ENCODE data around the gene SCGB3A1. TPM values are rescaled to one million over a fixed set of nuclear protein-coding genes. Genes with fewer than 3 reads are reported as not detected.

Gene SCGB3A1
- total RNA-seq, 1 experiment from 2014 or later, result not detected

DNA sequence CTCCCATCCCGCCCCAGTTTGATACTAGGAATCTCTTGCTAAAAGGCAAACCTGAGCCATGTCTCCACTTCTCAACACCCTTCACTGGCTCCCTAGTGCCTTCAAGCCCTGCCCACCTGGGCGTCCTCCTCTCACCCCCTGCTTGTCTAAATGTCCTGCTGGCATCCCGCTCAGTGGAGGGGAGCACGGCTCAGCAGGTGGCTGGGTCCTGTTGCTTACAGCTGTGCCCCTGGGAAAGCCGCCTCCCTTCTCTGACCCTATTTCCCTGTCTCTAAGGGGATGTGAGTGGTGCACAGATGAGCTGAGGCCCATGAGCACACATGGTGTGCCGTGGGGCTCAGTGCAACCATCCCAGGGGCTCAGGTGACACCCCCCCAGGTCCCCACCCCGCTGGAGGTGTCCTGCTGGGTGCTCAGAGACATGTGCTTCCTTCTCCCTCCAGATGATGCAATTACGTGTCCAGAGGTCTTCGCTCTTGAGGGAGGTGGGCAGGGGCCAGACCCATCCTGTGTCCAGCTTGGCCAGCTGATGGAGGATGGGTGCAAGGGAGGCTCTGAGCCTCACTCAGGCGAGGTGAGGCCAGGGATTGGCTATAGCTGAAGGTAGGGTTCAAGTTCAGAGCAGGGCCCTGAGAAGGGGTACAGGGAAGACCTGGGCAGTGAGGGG is 34.0 kb upstream of the SCGB3A1 start:
- no peak overlapping the region for H3T11ph ChIP-seq (ENCODE audit: low read length)
- H3K9ac ChIP-seq (ENCODE audit: extremely low read depth, insufficient read length, low read length), result no peak overlapping the region
- no peak overlapping the region for H2BK5ac ChIP-seq (ENCODE audit: insufficient read length, low read length)
- H3K36me3 Mint-ChIP-seq (ENCODE audit: insufficient read depth in 1 of 3, low read depth in 3 of 3), result no peaks in the 10 kb centered on the region; a peak in 1 of 7 replicates
- H3K79me2 ChIP-seq (ENCODE audit: insufficient read depth, low read length), result no peaks in the 10 kb centered on the region
- no peak overlapping the region for H2BK12ac ChIP-seq (ENCODE audit: insufficient read length, low read depth, low read length)
- H2BK20ac ChIP-seq (ENCODE audit: low read depth, low read length, poor library complexity, severe bottlenecking), result no peak overlapping the region
- H3K4me1 Mint-ChIP-seq, result peaks cover 2 to 3% of the 10 kb centered on the region in 2 experiments; a peak in 1 of 4 replicates
- peak overlapping the region in 2 of 3 experiments; percentile 39 to 94; a peak in 2 of 7 replicates for H3K27ac Mint-ChIP-seq
- H3K56ac ChIP-seq (ENCODE audit: insufficient read length, low read depth, low read length), result no peak overlapping the region
- no peak overlapping the region for H3K4me3 Mint-ChIP-seq
- H3K14ac ChIP-seq (ENCODE audit: insufficient read depth, low read length), result no peak overlapping the region
- no CpG with 5 or more reads among the region's 10 CpGs for WGBS (ENCODE audit: extremely low coverage, insufficient read length, low lambda C conversion rate)
- H2BK15ac ChIP-seq (ENCODE audit: low read depth, low read length), result no peak overlapping the region
- H3K18ac ChIP-seq (ENCODE audit: insufficient read length, low read depth, low read length), result no peak overlapping the region
- DNase-seq, result no peak
- H3K27me3 Mint-ChIP-seq (ENCODE audit: low read depth), result peaks cover 5% of the 10 kb centered on the region; the same call in 1 of the 2 replicates
- no peak overlapping the region for H3K27ac ChIP-seq (ENCODE audit: insufficient read length, low read depth, low read length)
- no peaks in the 10 kb centered on the region for H3K9me3 Mint-ChIP-seq
- no peak overlapping the region for H2AK5ac ChIP-seq (ENCODE audit: insufficient read length, low read length)
- no peaks in the 10 kb centered on the region for H3K79me1 ChIP-seq (ENCODE audit: insufficient read depth, low read depth, low read length, poor library complexity, severe bottlenecking)
- no peaks in the 10 kb centered on the region for H3K27me3 ChIP-seq (ENCODE audit: insufficient read depth, low read length)
- H2BK120ac ChIP-seq (ENCODE audit: low read depth, low read length, poor library complexity, severe bottlenecking), result no peak overlapping the region
- no peak overlapping the region for H4K5ac ChIP-seq (ENCODE audit: insufficient read length, low read depth, low read length)
- H3K4me2 ChIP-seq (ENCODE audit: insufficient read depth, insufficient read length, low read length), result no peak overlapping the region
- no peak overlapping the region for H4K91ac ChIP-seq (ENCODE audit: insufficient read length, low read depth, low read length)
- TF ChIP-seq, protein P1, sequence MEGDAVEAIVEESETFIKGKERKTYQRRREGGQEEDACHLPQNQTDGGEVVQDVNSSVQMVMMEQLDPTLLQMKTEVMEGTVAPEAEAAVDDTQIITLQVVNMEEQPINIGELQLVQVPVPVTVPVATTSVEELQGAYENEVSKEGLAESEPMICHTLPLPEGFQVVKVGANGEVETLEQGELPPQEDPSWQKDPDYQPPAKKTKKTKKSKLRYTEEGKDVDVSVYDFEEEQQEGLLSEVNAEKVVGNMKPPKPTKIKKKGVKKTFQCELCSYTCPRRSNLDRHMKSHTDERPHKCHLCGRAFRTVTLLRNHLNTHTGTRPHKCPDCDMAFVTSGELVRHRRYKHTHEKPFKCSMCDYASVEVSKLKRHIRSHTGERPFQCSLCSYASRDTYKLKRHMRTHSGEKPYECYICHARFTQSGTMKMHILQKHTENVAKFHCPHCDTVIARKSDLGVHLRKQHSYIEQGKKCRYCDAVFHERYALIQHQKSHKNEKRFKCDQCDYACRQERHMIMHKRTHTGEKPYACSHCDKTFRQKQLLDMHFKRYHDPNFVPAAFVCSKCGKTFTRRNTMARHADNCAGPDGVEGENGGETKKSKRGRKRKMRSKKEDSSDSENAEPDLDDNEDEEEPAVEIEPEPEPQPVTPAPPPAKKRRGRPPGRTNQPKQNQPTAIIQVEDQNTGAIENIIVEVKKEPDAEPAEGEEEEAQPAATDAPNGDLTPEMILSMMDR (conservative IDR thresholded peaks at IDR 0.05), result no peak
- no peak overlapping the region for H3K4ac ChIP-seq (ENCODE audit: low read depth, low read length)
- no peak overlapping the region for H4K8ac ChIP-seq (replicated peaks; ENCODE audit: insufficient read length, low read depth, low read length)
- H2AFZ ChIP-seq (ENCODE audit: low read length), result no peak overlapping the region
- H4K20me1 ChIP-seq (ENCODE audit: control insufficient read depth, insufficient read depth, insufficient read length), result no peaks in the 10 kb centered on the region
- H3K4me1 ChIP-seq (ENCODE audit: insufficient read depth, low read length), result no peaks in the 10 kb centered on the region
- H3K23me2 ChIP-seq (ENCODE audit: insufficient read length, low read depth, low read length, poor library complexity, severe bottlenecking), result no peaks in the 10 kb centered on the region
- H3K9me3 ChIP-seq (ENCODE audit: control insufficient read depth, low read depth, low read length), result no peaks in the 10 kb centered on the region
- H3K23ac ChIP-seq (ENCODE audit: insufficient read length, low read depth, low read length), result no peak overlapping the region
